A549 (cell line): Measurements from ENCODE around the gene NCAPG.

ENCODE experiments used
- CTCF ChIP-seq: fragments of >200 bp; sonication (Bioruptor Twin); formaldehyde crosslinking; IDR thresholded peaks from 3 replicates; pipeline ENCODE4 v1.5.1; 2016
- EHMT2 ChIP-seq: fragments of 200-600 bp; sonication (generic); IDR thresholded peaks from 2 replicates; pipeline ENCODE4 v1.6.1; 2016; ENCODE audit warnings: antibody characterized with exemption, low read depth, mild to moderate bottlenecking, moderate library complexity
- RNF2 ChIP-seq: fragments of 200-600 bp; sonication (generic); IDR thresholded peaks from 2 replicates; pipeline ENCODE4 v1.6.1; 2016; ENCODE audit warnings: low read depth, mild to moderate bottlenecking, antibody characterized with exemption, moderate library complexity, borderline replicate concordance

GRCh38 chr4:17780501-17781299 is 30.1 kb upstream of the NCAPG start:
- TF ChIP-seq CTCF (no peak), RNF2 (no peak), EHMT2 (no peak)
